Mammary epithelial cell (primary cell): ENCODE measurements around the gene PGAP3.

Source experiments
- CTCF ChIP-seq, 2 donors: IDR thresholded peaks in 1 of 2; conservative IDR thresholded peaks in 1 of 2; 2 replicates each; pipeline ENCODE4 v1.5.1; 2011 to 2012; ENCODE audit warnings: inconsistent platforms in 2 of 2, low read length in 2 of 2, mild to moderate bottlenecking in 2 of 2, control low read depth in 1 of 2, low read depth in 1 of 2; ENCODE audit not compliant: insufficient read depth in 1 of 2; ENCODE audit errors: extremely low read depth in 1 of 2
- EZH2 ChIP-seq: IDR thresholded peaks from 2 replicates; pipeline ENCODE4 v1.6.1; 2012; ENCODE audit warnings: low read length, inconsistent platforms, borderline replicate concordance

- TF ChIP-seq CTCF (conservative IDR thresholded peaks at IDR 0.05 in 1 of 2, IDR thresholded peaks at IDR 0.05 in 1 of 2; ENCODE audit: extremely low read depth in 1 of 2, insufficient read depth in 1 of 2, low read depth in 1 of 2, low read length in 2 of 2) (peak in 1 of 2 donors; percentile 20), EZH2 (no peak)
Observed at GRCh38 chr17:39688945-39689344, 1.1 kb upstream of the PGAP3 start.
